OCI-LY1 (cell line): ENCODE measurements around the gene SCN7A.

Source experiments
- H2AFZ ChIP-seq: fragments of 200-600 bp; sonication (generic), shearing (Covaris generic); 2 replicates; pipeline ENCODE4 v1.6.0; 2014; ENCODE audit warnings: antibody characterized with exemption, mild to moderate bottlenecking, low read length
- H3F3A ChIP-seq: fragments of 200-600 bp; sonication (generic), shearing (Covaris generic); 2 replicates; pipeline ENCODE4 v1.6.0; 2014; ENCODE audit warnings: mild to moderate bottlenecking, antibody characterized with exemption, low read length, moderate library complexity; ENCODE audit not compliant: insufficient read depth
- H3K27ac ChIP-seq: fragments of 200-600 bp; sonication (generic); 2 replicates; pipeline ENCODE4 v1.5.1; 2014; ENCODE audit warnings: low read length, mixed run types, mild to moderate bottlenecking, low read depth; ENCODE audit not compliant: poor library complexity, severe bottlenecking
- H3K27me3 ChIP-seq: fragments of 200-600 bp; sonication (generic); 2 replicates; pipeline ENCODE4 v1.6.0; 2014; ENCODE audit warnings: antibody characterized with exemption, mild to moderate bottlenecking, low read length, moderate library complexity; ENCODE audit not compliant: insufficient read depth
- H3K36me3 ChIP-seq: fragments of 200-600 bp; sonication (generic); 2 replicates; pipeline ENCODE4 v1.6.1; 2014; ENCODE audit warnings: mild to moderate bottlenecking, antibody characterized with exemption, low read length, moderate library complexity, mixed read lengths; ENCODE audit not compliant: insufficient read depth
- H3K4me1 ChIP-seq: fragments of 200-600 bp; sonication (generic); 2 replicates; pipeline ENCODE4 v1.5.1; 2014; ENCODE audit warnings: mild to moderate bottlenecking, low read length, moderate library complexity; ENCODE audit not compliant: insufficient read depth, severe bottlenecking
- H3K4me2 ChIP-seq: fragments of 200-600 bp; sonication (generic), shearing (Covaris generic); 2 replicates; pipeline ENCODE4 v1.6.1; 2014; ENCODE audit warnings: low read length
- H3K4me3 ChIP-seq: fragments of 200-600 bp; sonication (generic); 2 replicates; pipeline ENCODE4 v1.5.1; 2014; ENCODE audit warnings: low read length, low read depth, mild to moderate bottlenecking, mixed read lengths; ENCODE audit not compliant: poor library complexity, severe bottlenecking
- H3K79me2 ChIP-seq: fragments of 200-600 bp; shearing (Covaris generic); 2 replicates; pipeline ENCODE4 v1.6.1; 2016; ENCODE audit warnings: mixed run types, low read length, mixed read lengths; ENCODE audit not compliant: insufficient read depth
- H3K9ac ChIP-seq: fragments of 200-600 bp; sonication (generic), shearing (Covaris generic); 2 replicates; pipeline ENCODE4 v1.6.1; 2014; ENCODE audit warnings: mild to moderate bottlenecking, low read length, mixed read lengths
- H3K9me2 ChIP-seq: fragments of 200-600 bp; sonication (generic), shearing (Covaris generic); 2 replicates; pipeline ENCODE4 v1.6.1; 2014; ENCODE audit warnings: low read depth, mild to moderate bottlenecking, low read length, mixed read lengths
- H3K9me3 ChIP-seq: fragments of 200-600 bp; shearing (Covaris generic); 2 replicates; pipeline ENCODE4 v1.6.1; 2014; ENCODE audit warnings: low read length, mixed read lengths
- H4K20me1 ChIP-seq: fragments of 200-600 bp; sonication (generic), shearing (Covaris generic); 2 replicates; pipeline ENCODE4 v1.6.0; 2016; ENCODE audit warnings: mild to moderate bottlenecking, low read length; ENCODE audit not compliant: insufficient read depth
- CTCF ChIP-seq: fragments of 200-600 bp; sonication (generic), shearing (Covaris generic); IDR thresholded peaks from 2 replicates; pipeline ENCODE4 v1.5.1; 2017; ENCODE audit warnings: mild to moderate bottlenecking, antibody characterized with exemption, low read length, moderate library complexity, mixed read lengths
- EZH2 ChIP-seq: fragments of 200-600 bp; sonication (generic), shearing (Covaris generic); IDR thresholded peaks from 2 replicates; pipeline ENCODE4 v1.8.0; 2017; ENCODE audit warnings: borderline replicate concordance, mixed run types, mild to moderate bottlenecking, antibody characterized with exemption, low read length, moderate library complexity, mixed read lengths

SCN7A gene

GRCh38 chr2:166436189-166436588 lies 57.9 kb downstream of the SCN7A start:
- Histone ChIP-seq H3K9me2 (no peaks in the 10 kb centered on the region), H3F3A (no peaks in the 10 kb centered on the region), H3K4me2 (no peak overlapping the region), H3K27me3 (no peaks in the 10 kb centered on the region), H3K9ac (no peak overlapping the region), H3K4me3 (no peak overlapping the region), H3K36me3 (no peaks in the 10 kb centered on the region), H2AFZ (no peak overlapping the region), H3K9me3 (no peaks in the 10 kb centered on the region), H3K79me2 (no peaks in the 10 kb centered on the region), H4K20me1 (no peaks in the 10 kb centered on the region), H3K27ac (no peak overlapping the region), H3K4me1 (no peaks in the 10 kb centered on the region)
- TF ChIP-seq CTCF (no peak), EZH2 (no peak)

GRCh38 chr2:166434491-166434890 lies 59.6 kb downstream of the SCN7A start:
- Histone ChIP-seq H3K9me2 (no peaks in the 10 kb centered on the region), H3K79me2 (no peaks in the 10 kb centered on the region), H3K27me3 (no peaks in the 10 kb centered on the region), H3K9me3 (no peaks in the 10 kb centered on the region), H3K36me3 (no peaks in the 10 kb centered on the region), H3K4me3 (no peak overlapping the region), H4K20me1 (no peaks in the 10 kb centered on the region), H3K4me1 (no peaks in the 10 kb centered on the region), H2AFZ (no peak overlapping the region), H3F3A (no peaks in the 10 kb centered on the region), H3K4me2 (no peak overlapping the region), H3K9ac (no peak overlapping the region), H3K27ac (no peak overlapping the region)
- no peak for TF ChIP-seq EZH2
- TF ChIP-seq CTCF, result no peak

- H2AFZ ChIP-seq, result no peak overlapping the region
- H3K79me2 ChIP-seq, result no peaks in the 10 kb centered on the region
- no peak for TF ChIP-seq EZH2
- no peak overlapping the region for H3K9ac ChIP-seq
- H4K20me1 ChIP-seq, result no peaks in the 10 kb centered on the region
- H3K4me2 ChIP-seq, result no peak overlapping the region
- H3K9me2 ChIP-seq, result no peaks in the 10 kb centered on the region
- no peaks in the 10 kb centered on the region for H3K9me3 ChIP-seq
- H3K4me3 ChIP-seq, result no peak overlapping the region
- H3F3A ChIP-seq, result no peaks in the 10 kb centered on the region
- H3K36me3 ChIP-seq, result no peaks in the 10 kb centered on the region
- H3K27ac ChIP-seq, result no peak overlapping the region
- no peaks in the 10 kb centered on the region for H3K4me1 ChIP-seq
- H3K27me3 ChIP-seq, result no peaks in the 10 kb centered on the region
Measured at GRCh38 chr2:166433457-166433856, 60.6 kb downstream of the SCN7A start.

GRCh38 chr2:166432331-166432730 lies 61.7 kb downstream of the SCN7A start:
- H3K36me3 ChIP-seq, result no peaks in the 10 kb centered on the region
- no peak overlapping the region for H3K4me3 ChIP-seq
- no peaks in the 10 kb centered on the region for H3K27me3 ChIP-seq
- H3K9ac ChIP-seq, result no peak overlapping the region
- H3K4me1 ChIP-seq, result no peaks in the 10 kb centered on the region
- H3K4me2 ChIP-seq, result no peak overlapping the region
- no peaks in the 10 kb centered on the region for H3F3A ChIP-seq
- H4K20me1 ChIP-seq, result no peaks in the 10 kb centered on the region
- H3K9me3 ChIP-seq, result no peaks in the 10 kb centered on the region
- no peak for TF ChIP-seq EZH2
- TF ChIP-seq CTCF, result no peak
- H3K9me2 ChIP-seq, result no peaks in the 10 kb centered on the region
- H3K27ac ChIP-seq, result no peak overlapping the region
- no peaks in the 10 kb centered on the region for H3K79me2 ChIP-seq
- H2AFZ ChIP-seq, result no peak overlapping the region
